ENCODE measurements around the gene LRRC41.
"Not testable (repeated sequence)": the region's sequence is repeated elsewhere in the genome, so short reads cannot be mapped to it uniquely, and the experiment has no call there.

LRRC41 gene

GRCh38 chr1:46303038-46303871 lies at the start of gene LRRC41, which contains the start of gene UQCRH:
Gene LRRC41 (minus strand): TSS chr1:46303616. CDS start chr1:46303322, 294 bp downstream.
Gene UQCRH (plus strand): TSS chr1:46303698. CDS start chr1:46303767, 69 bp downstream.
- peak; percentile 95 for DNase-seq

GRCh38 chr1:46352363-46352762 lies 48.9 kb upstream of the LRRC41 start:
- DNase-seq = no peak

- DNase-seq = no peak
Observed at GRCh38 chr1:46345281-46345680, 41.9 kb upstream of the LRRC41 start.

- DNase-seq = no peak
Observed at GRCh38 chr1:46344481-46344880, 41.1 kb upstream of the LRRC41 start.

GRCh38 chr1:46343705-46344104 lies 40.3 kb upstream of the LRRC41 start:
- DNase-seq = no peak

- no peak for DNase-seq
Observed at GRCh38 chr1:46343351-46343695, 39.9 kb upstream of the LRRC41 start.

- DNase-seq = no peak
Observed at GRCh38 chr1:46342677-46343350, 39.4 kb upstream of the LRRC41 start.

GRCh38 chr1:46342084-46342656 lies 38.8 kb upstream of the LRRC41 start:
- peak; percentile 19 for DNase-seq

GRCh38 chr1:46341222-46342083 lies 38.0 kb upstream of the LRRC41 start:
- no peak for DNase-seq

- peak; percentile 91 for DNase-seq
Observed at GRCh38 chr1:46340404-46341221, 37.2 kb upstream of the LRRC41 start, which contains the start of gene NSUN4. Gene NSUN4 (plus strand): TSS chr1:46340807. CDS start chr1:46340827, 20 bp downstream.

- not testable (repeated sequence) for DNase-seq
Observed at GRCh38 chr1:46337409-46337808, 34.0 kb upstream of the LRRC41 start.

- DNase-seq = no peak
Observed at GRCh38 chr1:46335081-46335480, 31.7 kb upstream of the LRRC41 start.

GRCh38 chr1:46334030-46334384 lies 30.6 kb upstream of the LRRC41 start:
- no peak for DNase-seq

- no peak for DNase-seq
Observed at GRCh38 chr1:46333300-46334029, 30.0 kb upstream of the LRRC41 start.

GRCh38 chr1:46331786-46332540 lies 28.5 kb upstream of the LRRC41 start:
- DNase-seq = not testable (repeated sequence)

- DNase-seq = not testable (repeated sequence)
Observed at GRCh38 chr1:46330381-46330780, 27.0 kb upstream of the LRRC41 start.

- not testable (repeated sequence) for DNase-seq
Observed at GRCh38 chr1:46329807-46330206, 26.4 kb upstream of the LRRC41 start.

- DNase-seq = not testable (repeated sequence)
Observed at GRCh38 chr1:46328182-46328581, 24.8 kb upstream of the LRRC41 start.

GRCh38 chr1:46325285-46326076 lies 22.1 kb upstream of the LRRC41 start:
- DNase-seq = not testable (repeated sequence)
